ENCODE data around the gene GALNT9.

DNA sequence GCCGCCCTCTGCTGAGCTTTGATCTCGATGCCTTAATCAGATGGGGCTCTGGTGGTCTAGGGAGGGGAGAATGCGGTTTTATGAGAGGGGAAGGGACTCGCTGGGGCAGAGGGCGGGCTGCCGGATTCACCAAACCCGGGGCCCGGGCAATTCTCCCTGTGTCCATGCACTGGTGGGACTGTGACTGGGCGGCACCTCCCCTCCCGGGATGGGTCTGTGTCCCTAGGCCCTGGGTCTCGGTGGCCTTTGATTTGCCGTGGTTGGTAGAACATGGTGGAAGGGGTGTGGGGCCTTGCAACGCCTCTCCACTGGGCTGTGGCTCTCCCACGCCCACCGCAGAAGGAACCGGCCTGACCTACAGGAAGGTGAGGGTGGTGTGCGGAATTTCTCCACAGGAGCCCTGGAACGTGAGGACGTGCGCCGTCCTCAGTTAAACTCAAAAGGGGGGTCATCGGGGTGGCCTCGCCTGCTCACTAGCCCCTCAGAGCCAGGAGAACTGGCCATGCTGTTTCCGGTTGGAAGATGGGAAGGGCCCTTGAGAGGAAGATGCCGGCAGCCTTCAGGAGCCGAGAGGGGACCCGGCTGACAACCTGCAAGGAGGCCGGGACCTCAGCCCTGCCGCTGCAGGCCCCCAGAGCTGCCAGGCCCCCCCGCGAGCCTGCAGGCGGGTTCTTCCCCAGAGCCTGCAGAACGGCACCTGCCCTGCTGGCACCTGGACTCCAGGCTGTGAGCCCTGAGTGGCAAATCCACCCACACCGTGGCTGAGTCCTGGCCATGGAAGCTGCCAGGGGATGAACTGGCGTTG is 141.5 kb downstream of the GALNT9 start:
- TF ChIP-seq EZH2phosphoT487 (IDR thresholded peaks at IDR 0.05; ENCODE audit: insufficient read depth, low read depth) (no peak), EZH2 (IDR thresholded peaks at IDR 0.05; ENCODE audit: insufficient read depth, poor library complexity, severe bottlenecking) (no peak)
